OCI-LY3 (cell line): ENCODE data around the gene NCBP3.

Source experiments
- EZH2phosphoT487 ChIP-seq: fragments of 200-600 bp; shearing (Covaris generic); IDR thresholded peaks from 2 replicates; pipeline ENCODE4 v1.6.1; 2018; ENCODE audit warnings: antibody characterized with exemption, mixed run types, low read depth
- TF ChIP-seq, protein P1 (sequence below): fragments of 200-600, 300-600 bp; sonication (generic); IDR thresholded peaks from 2 replicates; pipeline ENCODE4 v1.5.1; 2014; ENCODE audit warnings: antibody characterized with exemption, low read length, low read depth

DNA sequence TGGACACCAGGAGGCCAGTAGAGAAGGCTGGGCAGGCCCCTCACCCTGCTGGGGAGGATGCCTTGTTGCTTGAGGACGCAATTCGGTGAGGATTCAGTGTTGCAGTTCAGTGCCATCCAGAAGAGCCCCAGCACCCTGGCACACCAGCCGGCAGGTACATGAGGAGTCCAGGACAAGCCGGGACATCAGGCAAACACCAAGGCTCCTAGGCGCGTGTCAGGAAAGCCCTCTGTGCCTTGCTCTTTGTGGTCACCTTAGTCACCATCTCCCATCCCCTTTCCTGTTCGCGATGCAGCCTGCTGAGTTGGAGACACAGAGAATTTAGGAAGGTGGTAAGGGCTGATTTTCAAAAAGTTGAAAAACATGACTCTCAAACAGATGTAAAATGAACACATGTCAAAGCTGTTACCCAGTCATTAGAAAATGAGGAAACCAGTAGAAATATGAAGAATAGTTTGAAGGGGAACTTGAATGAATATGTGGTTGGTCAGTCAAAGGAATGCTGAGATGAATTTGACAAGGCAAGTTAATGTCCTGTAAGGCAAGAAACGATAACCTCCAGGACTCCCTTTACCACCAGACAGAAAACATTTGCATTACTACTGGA is 2.3 kb upstream of the NCBP3 start:
- TF ChIP-seq, protein P1, sequence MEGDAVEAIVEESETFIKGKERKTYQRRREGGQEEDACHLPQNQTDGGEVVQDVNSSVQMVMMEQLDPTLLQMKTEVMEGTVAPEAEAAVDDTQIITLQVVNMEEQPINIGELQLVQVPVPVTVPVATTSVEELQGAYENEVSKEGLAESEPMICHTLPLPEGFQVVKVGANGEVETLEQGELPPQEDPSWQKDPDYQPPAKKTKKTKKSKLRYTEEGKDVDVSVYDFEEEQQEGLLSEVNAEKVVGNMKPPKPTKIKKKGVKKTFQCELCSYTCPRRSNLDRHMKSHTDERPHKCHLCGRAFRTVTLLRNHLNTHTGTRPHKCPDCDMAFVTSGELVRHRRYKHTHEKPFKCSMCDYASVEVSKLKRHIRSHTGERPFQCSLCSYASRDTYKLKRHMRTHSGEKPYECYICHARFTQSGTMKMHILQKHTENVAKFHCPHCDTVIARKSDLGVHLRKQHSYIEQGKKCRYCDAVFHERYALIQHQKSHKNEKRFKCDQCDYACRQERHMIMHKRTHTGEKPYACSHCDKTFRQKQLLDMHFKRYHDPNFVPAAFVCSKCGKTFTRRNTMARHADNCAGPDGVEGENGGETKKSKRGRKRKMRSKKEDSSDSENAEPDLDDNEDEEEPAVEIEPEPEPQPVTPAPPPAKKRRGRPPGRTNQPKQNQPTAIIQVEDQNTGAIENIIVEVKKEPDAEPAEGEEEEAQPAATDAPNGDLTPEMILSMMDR = no peak
- no peak for TF ChIP-seq EZH2phosphoT487
